Keratinocyte (primary cell): ENCODE measurements around the gene FAT2. TPM values are rescaled to one million over a fixed set of nuclear protein-coding genes. Genes with fewer than 3 reads are reported as not detected.

ENCODE experiments used
- DNase-seq: peaks from one replicate; pipeline ENCODE4 v3.0.0-alpha.2; 2011; ENCODE audit warnings: low read depth, missing footprints, low spot score
- FAIRE-seq: peaks from 2 replicates; lab custom pipeline; 2011; peaks lifted over from hg19 to GRCh38; lab: Jason Lieb, UNC
- H2AFZ ChIP-seq: 2 replicates; pipeline ENCODE4 v1.6.0; 2012; ENCODE audit warnings: low read length, control low read depth, inconsistent platforms; ENCODE audit not compliant: control insufficient read depth
- H3K27ac ChIP-seq: 2 replicates; pipeline ENCODE4 v1.5.1; 2011; ENCODE audit warnings: low read length; ENCODE audit not compliant: control insufficient read depth, insufficient read depth
- H3K27me3 ChIP-seq: 3 replicates; pipeline ENCODE4 v1.6.0; 2011; ENCODE audit warnings: low read length; ENCODE audit not compliant: control insufficient read depth, insufficient read depth; ENCODE audit errors: extremely low read depth
- H3K36me3 ChIP-seq, 2 experiments: 2 replicates in 1 of 2; 3 replicates in 1 of 2; pipeline ENCODE4 v1.5.1; 2011; ENCODE audit warnings: low read length in 2 of 2, mild to moderate bottlenecking in 1 of 2; ENCODE audit not compliant: control insufficient read depth in 2 of 2, insufficient read depth in 2 of 2; ENCODE audit errors: extremely low read depth in 1 of 2
- H3K4me1 ChIP-seq: 3 replicates; pipeline ENCODE4 v1.5.1; 2011; ENCODE audit warnings: low read length; ENCODE audit not compliant: control insufficient read depth, insufficient read depth; ENCODE audit errors: extremely low read depth
- H3K4me2 ChIP-seq: 3 replicates; pipeline ENCODE4 v1.6.0; 2011; ENCODE audit warnings: low read depth, low read length; ENCODE audit not compliant: control insufficient read depth, insufficient read depth; ENCODE audit errors: extremely low read depth
- H3K4me3 ChIP-seq, 3 experiments: fragments of 200-600 bp in 1 of 3; sonication (generic) in 1 of 3; 2 replicates in 2 of 3; 3 replicates in 1 of 3; pipeline ENCODE4 v1.5.1; 2011 to 2016; ENCODE audit warnings: low read length in 3 of 3, mild to moderate bottlenecking in 3 of 3, control low read depth in 2 of 3, inconsistent platforms in 1 of 3, low read depth in 1 of 3, mixed read lengths in 1 of 3, mixed run types in 1 of 3, moderate library complexity in 1 of 3; ENCODE audit not compliant: control insufficient read depth in 2 of 3, insufficient read depth in 2 of 3; ENCODE audit errors: extremely low read depth in 1 of 3
- H3K79me2 ChIP-seq: 2 replicates; pipeline ENCODE4 v1.6.0; 2012; ENCODE audit warnings: low read length; ENCODE audit not compliant: control insufficient read depth, insufficient read depth
- H3K9ac ChIP-seq: 3 replicates; pipeline ENCODE4 v1.6.0; 2011; ENCODE audit warnings: low read length; ENCODE audit not compliant: control insufficient read depth, insufficient read depth; ENCODE audit errors: extremely low read depth
- H3K9me1 ChIP-seq: 3 replicates; pipeline ENCODE4 v1.6.0; 2011; ENCODE audit warnings: low read length; ENCODE audit not compliant: control insufficient read depth, insufficient read depth; ENCODE audit errors: extremely low read depth
- H3K9me3 ChIP-seq: 2 replicates; pipeline ENCODE4 v1.5.1; 2012; ENCODE audit warnings: low read depth, low read length; ENCODE audit not compliant: control insufficient read depth
- H4K20me1 ChIP-seq: 3 replicates; pipeline ENCODE4 v1.6.0; 2011; ENCODE audit warnings: low read length; ENCODE audit not compliant: control insufficient read depth, insufficient read depth; ENCODE audit errors: extremely low read depth
- CTCF ChIP-seq, 3 experiments: IDR thresholded peaks in 1 of 3; conservative IDR thresholded peaks in 1 of 3; optimal IDR thresholded peaks in 1 of 3; 2 replicates in 2 of 3; 3 replicates in 1 of 3; pipeline versions ENCODE3 to v1.5.1; 2011; ENCODE audit warnings: low read length in 3 of 3, mild to moderate bottlenecking in 3 of 3, moderate library complexity in 2 of 3, control low read depth in 1 of 3, inconsistent platforms in 1 of 3; ENCODE audit not compliant: insufficient read depth in 2 of 3; ENCODE audit errors: extremely low read depth in 1 of 3
- EZH2 ChIP-seq: IDR thresholded peaks from one replicate; pipeline ENCODE4 v1.6.1; 2012; ENCODE audit warnings: inconsistent platforms, mild to moderate bottlenecking, low read length, moderate library complexity
- dilution Hi-C: fragments of 300-500 bp; cut with MboI; formaldehyde crosslinking; loops from one replicate; pipeline ENCODE4 v1.7.0; 2020; ENCODE audit warnings: low sequenced_read_pairs; ENCODE audit not compliant: extremely low pct_ligation_motif_present
- polyA plus RNA-seq, 5 experiments: library from polyadenylated mRNA; depleted of rRNA in 3 of 5; stranded (reverse) in 3 of 5; stranded (forward) in 1 of 5; unstranded in 1 of 5; fragments of >200 nt; gene quantifications; 1 replicate in 1 of 5; 2 replicates in 3 of 5; 3 replicates in 1 of 5; pipeline versions ENCODE4 v1.2.1 to v1.2.3, GENCODE V29; 2011 to 2012; ENCODE audit warnings: missing spikeins in 2 of 5, low read depth in 1 of 5, low replicate concordance in 1 of 5

FAT2 gene
- polyA plus RNA-seq, 1 donor (not counting 4 experiments of a cell fraction or from before 2014, with no cell fraction given), result 35.0 TPM

GRCh38 chr5:151578326-151579025 lies 12.7 kb downstream of the FAT2 start:
- no peak overlapping the region for H2AFZ ChIP-seq
- H3K9me3 ChIP-seq, result no peaks in the 10 kb centered on the region
- peaks cover 15 to 32% of the 10 kb centered on the region in 2 experiments for H3K36me3 ChIP-seq
- TF ChIP-seq EZH2, result no peak
- TF ChIP-seq CTCF (optimal IDR thresholded peaks at IDR 0.05 in 1 of 3, IDR thresholded peaks at IDR 0.05 in 1 of 3, conservative IDR thresholded peaks at IDR 0.05 in 1 of 3; ENCODE audit: extremely low read depth in 1 of 3, insufficient read depth in 2 of 3, low read length in 3 of 3), result no peak
- dilution Hi-C loops, result no loop called here
- no peak for DNase-seq
- H3K27ac ChIP-seq, result peak overlapping the region; percentile 5
- H3K4me3 ChIP-seq, result no peak overlapping the region
- H3K4me2 ChIP-seq, result no peak overlapping the region
- peaks cover 82% of the 10 kb centered on the region for H3K79me2 ChIP-seq
- no peaks in the 10 kb centered on the region for H4K20me1 ChIP-seq
- H3K9me1 ChIP-seq, result peaks cover 3% of the 10 kb centered on the region
- H3K27me3 ChIP-seq, result no peaks in the 10 kb centered on the region
- peak; percentile 72 for FAIRE-seq
- H3K9ac ChIP-seq, result no peak overlapping the region
- H3K4me1 ChIP-seq, result peaks cover 70% of the 10 kb centered on the region

- Histone ChIP-seq H3K79me2 (peaks cover 75% of the 10 kb centered on the region), H3K27ac (peak overlapping the region; percentile 5)
- FAIRE-seq, result no peak
These were observed 13.6 kb downstream of the FAT2 start for GRCh38 chr5:151577566-151577965.

More at GRCh38 chr5:151577566-151577965, 13.6 kb downstream of the FAT2 start:
- Histone ChIP-seq H2AFZ (no peak overlapping the region), H3K9ac (no peak overlapping the region), H3K27me3 (no peaks in the 10 kb centered on the region), H3K9me3 (no peaks in the 10 kb centered on the region), H3K4me3 (no peak overlapping the region), H4K20me1 (no peaks in the 10 kb centered on the region), H3K4me2 (no peak overlapping the region), H3K36me3 (peaks cover 15 to 32% of the 10 kb centered on the region in 2 experiments), H3K9me1 (peaks cover 3% of the 10 kb centered on the region), H3K4me1 (peaks cover 69% of the 10 kb centered on the region)
- dilution Hi-C loops, result no loop called here
- no peak for DNase-seq
- TF ChIP-seq EZH2 (no peak), CTCF (optimal IDR thresholded peaks at IDR 0.05 in 1 of 3, IDR thresholded peaks at IDR 0.05 in 1 of 3, conservative IDR thresholded peaks at IDR 0.05 in 1 of 3; ENCODE audit: extremely low read depth in 1 of 3, insufficient read depth in 2 of 3, low read length in 3 of 3) (no peak)
